K562 (cell line): Measurements from ENCODE around the gene LMNTD2. TPM values are rescaled to one million over a fixed set of nuclear protein-coding genes. Genes with fewer than 3 reads are reported as not detected.

Experiments used
- ARID4B ChIP-seq: sonication (generic); formaldehyde crosslinking; IDR thresholded peaks from 2 replicates; pipeline ENCODE4 v1.8.0; 2022; ENCODE audit warnings: mild to moderate bottlenecking, missing genetic modification reagents
- ATF1 ChIP-seq, 2 experiments: fragments of 450-650 bp in 1 of 2; IDR thresholded peaks; 2 replicates each; pipeline ENCODE4 v1.6.1; 2016; ENCODE audit warnings: missing compliant biosample characterization in 1 of 2, missing genetic modification characterization in 1 of 2
- BCL6 ChIP-seq: fragments of 250-450 bp; sonication (Bioruptor Pico); IDR thresholded peaks from 2 replicates; pipeline ENCODE4 v1.4.0; 2020
- BRCA1 ChIP-seq, 2 experiments: fragments of 450-650 bp in 1 of 2; sonication (generic) in 1 of 2; formaldehyde crosslinking in 1 of 2; IDR thresholded peaks; 2 replicates each; pipeline versions ENCODE4 v1.5.0 to v1.6.1; 2017 to 2020; ENCODE audit warnings: mild to moderate bottlenecking in 1 of 2, missing genetic modification reagents in 1 of 2
- CTBP1 ChIP-seq: fragments of 450-650 bp; IDR thresholded peaks from 2 replicates; pipeline ENCODE4 v1.6.1; 2016; ENCODE audit warnings: borderline replicate concordance
- E2F3 ChIP-seq: fragments of 250-450 bp; sonication (Bioruptor Pico); IDR thresholded peaks from 2 replicates; pipeline ENCODE4 v1.4.0; 2020; ENCODE audit warnings: mild to moderate bottlenecking
- ELK3 ChIP-seq: fragments of 450-650 bp; formaldehyde crosslinking; IDR thresholded peaks from 2 replicates; pipeline ENCODE4 v1.4.0; 2020; ENCODE audit warnings: mild to moderate bottlenecking
- HDAC8 ChIP-seq: fragments of 450-650 bp; IDR thresholded peaks from 2 replicates; pipeline ENCODE4 v1.6.1; 2016; ENCODE audit warnings: mild to moderate bottlenecking, missing genetic modification characterization, moderate library complexity, missing compliant biosample characterization
- MCM3 ChIP-seq: fragments of 450-650 bp; IDR thresholded peaks from 2 replicates; pipeline ENCODE4 v1.6.1; 2016
- MYC ChIP-seq, 2 experiments: fragments of 250-450 bp in 1 of 2; sonication (Bioruptor Pico) in 1 of 2; IDR thresholded peaks; 2 replicates each; pipeline versions ENCODE4 v1.5.1 to v1.6.1; 2012 to 2021; ENCODE audit warnings: low read depth in 2 of 2, borderline replicate concordance in 1 of 2, improper control_type of control experiment in 1 of 2, low read length in 1 of 2, mild to moderate bottlenecking in 1 of 2, moderate library complexity in 1 of 2
- POLR2A ChIP-seq: fragments of 450-650 bp; conservative IDR thresholded peaks from 2 replicates; pipeline ENCODE4 v1.6.1; 2016
- POLR2AphosphoS5 ChIP-seq: IDR thresholded peaks from 2 replicates; pipeline ENCODE4 v1.6.1; 2011; ENCODE audit warnings: mild to moderate bottlenecking, low read depth, low read length, moderate library complexity; ENCODE audit not compliant: control insufficient read depth, insufficient read depth
- POLR2H ChIP-seq: IDR thresholded peaks from 2 replicates; pipeline ENCODE4 v1.6.1; 2016; ENCODE audit warnings: missing genetic modification characterization, low read depth, mild to moderate bottlenecking, control low read depth, missing compliant biosample characterization, moderate library complexity
- ZBTB1 ChIP-seq: sonication (generic); formaldehyde crosslinking; IDR thresholded peaks from 2 replicates; pipeline ENCODE4 v1.8.1; 2023; ENCODE audit warnings: missing genetic modification reagents, low read depth, mild to moderate bottlenecking, borderline replicate concordance
- ZNF696 ChIP-seq: fragments of 250-450 bp; sonication (Bioruptor Pico); conservative IDR thresholded peaks from 2 replicates; pipeline ENCODE4 v1.4.0; 2020; ENCODE audit warnings: mild to moderate bottlenecking, moderate library complexity
- polyA plus RNA-seq, 8 experiments: library from polyadenylated mRNA; depleted of rRNA in 4 of 8; stranded (reverse) in 5 of 8; unstranded in 3 of 8; fragments of >200 nt; fragmentation: Nextera tagmentation in 2 of 8; fragmentation: Illumina TruSeq in 1 of 8; extraction: Ambion mirVana in 2 of 8; extraction: Trizol in 1 of 8; gene quantifications; 2 replicates each; pipeline versions ENCODE4 v1.2.1 to v1.2.3, GENCODE V29; 2011 to 2014; ENCODE audit warnings: inconsistent platforms in 1 of 8, missing spikeins in 1 of 8
- total RNA-seq, 7 experiments: library from RNA; depleted of rRNA in 6 of 7; stranded (reverse); fragments of >200 nt in 6 of 7; fragmentation: Illumina TruSeq in 2 of 7; extraction: Trizol in 2 of 7; gene quantifications; 2 replicates each; pipeline versions ENCODE4 v1.2.1 to v1.2.3, GENCODE V29; 2011 to 2021; ENCODE audit warnings: low replicate concordance in 1 of 7
- TF ChIP-seq, protein P1 (sequence below): fragments of 450-650 bp; conservative IDR thresholded peaks from 2 replicates; pipeline ENCODE4 v1.6.1; 2016; ENCODE audit warnings: missing genetic modification characterization, low read depth, mild to moderate bottlenecking, control low read depth, missing compliant biosample characterization
- TF ChIP-seq, protein P2 (sequence below): fragments of 250-450 bp; sonication (Bioruptor Pico); IDR thresholded peaks from 2 replicates; pipeline ENCODE4 v1.4.0; 2020; ENCODE audit warnings: mild to moderate bottlenecking, moderate library complexity, borderline replicate concordance

LMNTD2 gene
- total and polyA plus RNA-seq, 9 of the 15 experiments (the other 6 are each of a cell fraction or from before 2014, with no cell fraction given) = 0.48 to 4.2 (median 1.5) TPM; not detected in 3

DNA sequence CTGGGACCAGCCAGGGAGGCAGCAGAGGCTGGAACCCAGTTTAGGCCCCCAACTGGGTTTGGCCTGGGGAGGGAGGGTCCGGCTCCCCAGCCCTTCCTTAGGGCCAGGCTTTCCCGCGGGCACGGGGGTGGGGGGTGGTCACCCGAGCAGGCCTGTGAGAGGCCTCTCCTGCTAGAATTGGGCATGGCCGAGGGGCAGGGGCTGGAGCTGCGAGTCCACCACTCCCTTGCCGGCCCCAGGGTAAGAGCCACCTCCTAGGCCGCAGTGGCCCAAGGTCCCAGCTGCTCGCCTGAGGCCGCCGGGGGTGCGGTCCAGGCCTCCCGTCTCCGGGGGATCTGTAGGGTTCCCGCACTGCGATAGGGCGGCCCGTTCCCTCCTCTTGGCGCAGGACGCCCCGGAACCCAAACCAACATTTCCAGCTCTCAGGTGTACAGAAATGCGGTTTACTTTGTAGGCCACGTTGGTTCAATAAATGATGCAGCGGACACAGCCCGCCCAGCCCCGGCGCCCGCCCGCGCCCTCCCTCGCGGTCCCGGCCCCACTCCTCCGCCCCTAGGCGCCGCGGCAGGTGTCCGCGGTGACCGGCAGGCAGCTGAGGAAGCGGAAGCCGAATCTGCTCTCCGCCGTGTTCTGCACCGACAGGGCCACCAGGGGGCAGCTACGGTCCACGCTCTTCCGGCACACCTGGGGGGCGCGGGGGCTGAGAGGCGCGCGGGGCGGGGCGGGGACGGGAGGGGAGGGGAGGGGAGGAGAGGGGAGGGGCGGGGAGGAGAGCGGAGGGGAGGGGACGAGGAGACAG is 5.9 kb downstream of the LMNTD2 start (continued):
- TF ChIP-seq MYC (IDR thresholded peaks at IDR 0.05; ENCODE audit: low read depth, low read length) = peak; percentile 24; the same call in 1 of the 2 replicates
- no peak for TF ChIP-seq MYC (CRISPR knock-in tag; IDR thresholded peaks at IDR 0.05; ENCODE audit: borderline replicate concordance, low read depth)
- no peak for TF ChIP-seq ARID4B (CRISPR knock-in tag)
- TF ChIP-seq ELK3 (CRISPR knock-in tag) = no peak
- TF ChIP-seq POLR2A = no peak
- TF ChIP-seq, protein P1, sequence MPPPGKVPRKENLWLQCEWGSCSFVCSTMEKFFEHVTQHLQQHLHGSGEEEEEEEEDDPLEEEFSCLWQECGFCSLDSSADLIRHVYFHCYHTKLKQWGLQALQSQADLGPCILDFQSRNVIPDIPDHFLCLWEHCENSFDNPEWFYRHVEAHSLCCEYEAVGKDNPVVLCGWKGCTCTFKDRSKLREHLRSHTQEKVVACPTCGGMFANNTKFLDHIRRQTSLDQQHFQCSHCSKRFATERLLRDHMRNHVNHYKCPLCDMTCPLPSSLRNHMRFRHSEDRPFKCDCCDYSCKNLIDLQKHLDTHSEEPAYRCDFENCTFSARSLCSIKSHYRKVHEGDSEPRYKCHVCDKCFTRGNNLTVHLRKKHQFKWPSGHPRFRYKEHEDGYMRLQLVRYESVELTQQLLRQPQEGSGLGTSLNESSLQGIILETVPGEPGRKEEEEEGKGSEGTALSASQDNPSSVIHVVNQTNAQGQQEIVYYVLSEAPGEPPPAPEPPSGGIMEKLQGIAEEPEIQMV = no peak
- TF ChIP-seq, protein P2, sequence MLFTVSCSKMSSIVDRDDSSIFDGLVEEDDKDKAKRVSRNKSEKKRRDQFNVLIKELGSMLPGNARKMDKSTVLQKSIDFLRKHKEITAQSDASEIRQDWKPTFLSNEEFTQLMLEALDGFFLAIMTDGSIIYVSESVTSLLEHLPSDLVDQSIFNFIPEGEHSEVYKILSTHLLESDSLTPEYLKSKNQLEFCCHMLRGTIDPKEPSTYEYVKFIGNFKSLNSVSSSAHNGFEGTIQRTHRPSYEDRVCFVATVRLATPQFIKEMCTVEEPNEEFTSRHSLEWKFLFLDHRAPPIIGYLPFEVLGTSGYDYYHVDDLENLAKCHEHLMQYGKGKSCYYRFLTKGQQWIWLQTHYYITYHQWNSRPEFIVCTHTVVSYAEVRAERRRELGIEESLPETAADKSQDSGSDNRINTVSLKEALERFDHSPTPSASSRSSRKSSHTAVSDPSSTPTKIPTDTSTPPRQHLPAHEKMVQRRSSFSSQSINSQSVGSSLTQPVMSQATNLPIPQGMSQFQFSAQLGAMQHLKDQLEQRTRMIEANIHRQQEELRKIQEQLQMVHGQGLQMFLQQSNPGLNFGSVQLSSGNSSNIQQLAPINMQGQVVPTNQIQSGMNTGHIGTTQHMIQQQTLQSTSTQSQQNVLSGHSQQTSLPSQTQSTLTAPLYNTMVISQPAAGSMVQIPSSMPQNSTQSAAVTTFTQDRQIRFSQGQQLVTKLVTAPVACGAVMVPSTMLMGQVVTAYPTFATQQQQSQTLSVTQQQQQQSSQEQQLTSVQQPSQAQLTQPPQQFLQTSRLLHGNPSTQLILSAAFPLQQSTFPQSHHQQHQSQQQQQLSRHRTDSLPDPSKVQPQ = no peak
- no peak for TF ChIP-seq BCL6 (CRISPR knock-in tag)
- TF ChIP-seq ATF1 (CRISPR knock-in tag; IDR thresholded peaks at IDR 0.05) = no peak
- TF ChIP-seq ATF1 (tag; IDR thresholded peaks at IDR 0.05) = no peak
- no peak for TF ChIP-seq MCM3
- no peak for TF ChIP-seq E2F3 (CRISPR knock-in tag)
- TF ChIP-seq HDAC8 = no peak
- no peak for TF ChIP-seq BRCA1 (IDR thresholded peaks at IDR 0.05)
- TF ChIP-seq BRCA1 (CRISPR knock-in tag; IDR thresholded peaks at IDR 0.05) = no peak
- TF ChIP-seq CTBP1 = no peak
- no peak for TF ChIP-seq ZBTB1 (CRISPR knock-in tag)
- TF ChIP-seq POLR2AphosphoS5 = no peak
- TF ChIP-seq POLR2H (tag) = no peak
- TF ChIP-seq ZNF696 (CRISPR knock-in tag) = no peak
